Measurements from ENCODE around the gene WWOX.

The WWOX gene

DNA sequence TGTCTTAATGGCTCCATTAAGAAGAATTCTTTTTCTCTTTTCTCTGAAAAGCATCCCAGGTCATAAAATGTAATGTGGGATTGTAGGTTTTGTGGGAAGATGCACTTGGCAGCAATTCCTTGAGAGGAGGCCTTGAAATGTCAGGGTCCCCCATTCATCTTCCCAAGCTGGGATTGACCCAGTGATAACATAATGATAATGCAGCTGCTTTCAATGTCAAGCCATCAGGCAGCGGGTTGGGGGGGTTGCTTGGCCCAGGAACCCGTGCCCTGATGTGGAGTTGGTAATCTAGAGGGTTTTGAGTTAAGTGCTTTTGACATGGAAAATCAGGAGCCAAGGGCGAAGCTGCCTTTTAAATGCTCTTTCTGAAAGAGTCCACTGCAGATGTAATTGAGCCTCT lies 484.0 kb downstream of the WWOX start:
- TF ChIP-seq GLIS3 (CRISPR knock-in tag; IDR thresholded peaks at IDR 0.05) (no peak), ZFP3 (CRISPR knock-in tag; IDR thresholded peaks at IDR 0.05) (no peak), ARNTL (CRISPR knock-in tag; IDR thresholded peaks at IDR 0.05; ENCODE audit: borderline replicate concordance, low read depth) (no peak), RARB (CRISPR knock-in tag; IDR thresholded peaks at IDR 0.05) (no peak), OSR1 (CRISPR knock-in tag; IDR thresholded peaks at IDR 0.05) (no peak), ISL1 (CRISPR knock-in tag; IDR thresholded peaks at IDR 0.05) (no peak)
- TF ChIP-seq, protein P1, sequence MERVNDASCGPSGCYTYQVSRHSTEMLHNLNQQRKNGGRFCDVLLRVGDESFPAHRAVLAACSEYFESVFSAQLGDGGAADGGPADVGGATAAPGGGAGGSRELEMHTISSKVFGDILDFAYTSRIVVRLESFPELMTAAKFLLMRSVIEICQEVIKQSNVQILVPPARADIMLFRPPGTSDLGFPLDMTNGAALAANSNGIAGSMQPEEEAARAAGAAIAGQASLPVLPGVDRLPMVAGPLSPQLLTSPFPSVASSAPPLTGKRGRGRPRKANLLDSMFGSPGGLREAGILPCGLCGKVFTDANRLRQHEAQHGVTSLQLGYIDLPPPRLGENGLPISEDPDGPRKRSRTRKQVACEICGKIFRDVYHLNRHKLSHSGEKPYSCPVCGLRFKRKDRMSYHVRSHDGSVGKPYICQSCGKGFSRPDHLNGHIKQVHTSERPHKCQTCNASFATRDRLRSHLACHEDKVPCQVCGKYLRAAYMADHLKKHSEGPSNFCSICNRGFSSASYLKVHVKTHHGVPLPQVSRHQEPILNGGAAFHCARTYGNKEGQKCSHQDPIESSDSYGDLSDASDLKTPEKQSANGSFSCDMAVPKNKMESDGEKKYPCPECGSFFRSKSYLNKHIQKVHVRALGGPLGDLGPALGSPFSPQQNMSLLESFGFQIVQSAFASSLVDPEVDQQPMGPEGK (CRISPR knock-in tag; IDR thresholded peaks at IDR 0.05; ENCODE audit: borderline replicate concordance) = no peak
- ATAC-seq = no peak

DNA sequence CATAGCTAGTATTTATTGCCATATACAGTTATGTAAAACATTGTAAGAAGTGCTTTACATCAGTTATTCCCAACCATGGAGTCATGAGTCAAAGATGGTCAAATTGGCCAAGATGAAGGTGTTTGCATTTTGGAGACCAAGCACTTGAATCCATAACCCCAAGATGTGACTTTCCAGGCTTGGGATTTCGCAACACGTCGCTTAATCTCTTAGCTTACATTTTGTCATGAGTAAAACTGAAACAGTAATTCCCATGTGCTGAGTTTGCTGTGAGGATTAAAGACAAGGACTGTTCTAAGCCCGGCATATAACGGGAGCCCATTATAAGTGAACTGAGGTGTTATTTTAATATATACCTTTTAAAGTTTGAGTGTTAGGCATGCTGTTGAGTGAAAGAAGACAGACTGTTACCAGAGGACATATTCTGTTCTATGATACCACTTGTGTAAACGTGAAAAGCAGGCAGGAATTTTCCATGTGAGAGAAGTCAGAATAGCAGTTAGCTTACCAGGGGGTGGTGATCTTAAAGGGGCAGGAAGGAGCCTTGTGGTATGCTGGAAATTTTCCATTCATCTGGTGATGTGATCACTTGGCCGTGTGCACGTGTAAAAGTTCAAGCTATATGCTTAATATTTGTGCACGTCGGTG lies 484.9 kb downstream of the WWOX start:
- no peak for TF ChIP-seq ARNTL (CRISPR knock-in tag; IDR thresholded peaks at IDR 0.05; ENCODE audit: borderline replicate concordance, low read depth)
- no peak for TF ChIP-seq BACH2 (CRISPR knock-in tag; IDR thresholded peaks at IDR 0.05; ENCODE audit: borderline replicate concordance)
- TF ChIP-seq GLIS3 (CRISPR knock-in tag; IDR thresholded peaks at IDR 0.05) = no peak
- TF ChIP-seq, protein P2, sequence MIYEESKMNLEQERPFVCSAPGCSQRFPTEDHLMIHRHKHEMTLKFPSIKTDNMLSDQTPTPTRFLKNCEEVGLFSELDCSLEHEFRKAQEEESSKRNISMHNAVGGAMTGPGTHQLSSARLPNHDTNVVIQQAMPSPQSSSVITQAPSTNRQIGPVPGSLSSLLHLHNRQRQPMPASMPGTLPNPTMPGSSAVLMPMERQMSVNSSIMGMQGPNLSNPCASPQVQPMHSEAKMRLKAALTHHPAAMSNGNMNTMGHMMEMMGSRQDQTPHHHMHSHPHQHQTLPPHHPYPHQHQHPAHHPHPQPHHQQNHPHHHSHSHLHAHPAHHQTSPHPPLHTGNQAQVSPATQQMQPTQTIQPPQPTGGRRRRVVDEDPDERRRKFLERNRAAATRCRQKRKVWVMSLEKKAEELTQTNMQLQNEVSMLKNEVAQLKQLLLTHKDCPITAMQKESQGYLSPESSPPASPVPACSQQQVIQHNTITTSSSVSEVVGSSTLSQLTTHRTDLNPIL (CRISPR knock-in tag; IDR thresholded peaks at IDR 0.05; ENCODE audit: low read depth) = no peak
- TF ChIP-seq ZFP3 (CRISPR knock-in tag; IDR thresholded peaks at IDR 0.05) = no peak
- TF ChIP-seq, protein P1 (CRISPR knock-in tag; IDR thresholded peaks at IDR 0.05; ENCODE audit: borderline replicate concordance) = no peak
- TF ChIP-seq CSDC2 (CRISPR knock-in tag; IDR thresholded peaks at IDR 0.05) = no peak
- TF ChIP-seq, protein P3, sequence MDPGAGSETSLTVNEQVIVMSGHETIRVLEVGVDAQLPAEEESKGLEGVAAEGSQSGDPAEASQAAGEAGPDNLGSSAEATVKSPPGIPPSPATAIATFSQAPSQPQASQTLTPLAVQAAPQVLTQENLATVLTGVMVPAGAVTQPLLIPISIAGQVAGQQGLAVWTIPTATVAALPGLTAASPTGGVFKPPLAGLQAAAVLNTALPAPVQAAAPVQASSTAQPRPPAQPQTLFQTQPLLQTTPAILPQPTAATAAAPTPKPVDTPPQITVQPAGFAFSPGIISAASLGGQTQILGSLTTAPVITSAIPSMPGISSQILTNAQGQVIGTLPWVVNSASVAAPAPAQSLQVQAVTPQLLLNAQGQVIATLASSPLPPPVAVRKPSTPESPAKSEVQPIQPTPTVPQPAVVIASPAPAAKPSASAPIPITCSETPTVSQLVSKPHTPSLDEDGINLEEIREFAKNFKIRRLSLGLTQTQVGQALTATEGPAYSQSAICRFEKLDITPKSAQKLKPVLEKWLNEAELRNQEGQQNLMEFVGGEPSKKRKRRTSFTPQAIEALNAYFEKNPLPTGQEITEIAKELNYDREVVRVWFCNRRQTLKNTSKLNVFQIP (CRISPR knock-in tag; IDR thresholded peaks at IDR 0.05; ENCODE audit: borderline replicate concordance, low read depth) = no peak
- TF ChIP-seq TCF4 (CRISPR knock-in tag; IDR thresholded peaks at IDR 0.05; ENCODE audit: borderline replicate concordance) = no peak
- no peak for ATAC-seq

DNA sequence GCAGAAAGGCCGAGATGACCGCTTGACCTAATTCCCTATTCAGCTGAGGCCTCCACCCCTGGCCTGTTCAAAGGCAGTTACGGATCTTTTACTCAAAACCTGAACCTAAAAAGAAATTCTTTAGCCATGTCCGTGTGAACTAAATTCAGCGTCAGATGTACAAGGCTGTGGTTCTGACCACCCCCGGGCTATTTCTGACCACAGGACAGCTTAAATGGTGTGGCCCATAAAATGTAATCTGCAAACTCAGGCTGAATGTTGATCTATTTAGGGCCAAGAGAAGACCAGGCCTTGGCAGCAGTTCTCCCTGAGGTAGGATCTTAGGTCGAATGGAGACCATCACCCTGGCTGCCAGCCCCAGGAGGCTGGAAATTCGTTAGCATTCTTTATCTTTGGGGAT lies 485.5 kb downstream of the WWOX start:
- no peak for ATAC-seq
- TF ChIP-seq, protein P2 (CRISPR knock-in tag; IDR thresholded peaks at IDR 0.05; ENCODE audit: low read depth) = no peak
- TF ChIP-seq, protein P4, sequence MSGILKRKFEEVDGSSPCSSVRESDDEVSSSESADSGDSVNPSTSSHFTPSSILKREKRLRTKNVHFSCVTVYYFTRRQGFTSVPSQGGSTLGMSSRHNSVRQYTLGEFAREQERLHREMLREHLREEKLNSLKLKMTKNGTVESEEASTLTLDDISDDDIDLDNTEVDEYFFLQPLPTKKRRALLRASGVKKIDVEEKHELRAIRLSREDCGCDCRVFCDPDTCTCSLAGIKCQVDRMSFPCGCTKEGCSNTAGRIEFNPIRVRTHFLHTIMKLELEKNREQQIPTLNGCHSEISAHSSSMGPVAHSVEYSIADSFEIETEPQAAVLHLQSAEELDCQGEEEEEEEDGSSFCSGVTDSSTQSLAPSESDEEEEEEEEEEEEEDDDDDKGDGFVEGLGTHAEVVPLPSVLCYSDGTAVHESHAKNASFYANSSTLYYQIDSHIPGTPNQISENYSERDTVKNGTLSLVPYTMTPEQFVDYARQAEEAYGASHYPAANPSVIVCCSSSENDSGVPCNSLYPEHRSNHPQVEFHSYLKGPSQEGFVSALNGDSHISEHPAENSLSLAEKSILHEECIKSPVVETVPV (CRISPR knock-in tag; IDR thresholded peaks at IDR 0.05) = no peak
- no peak for TF ChIP-seq CSDC2 (CRISPR knock-in tag; IDR thresholded peaks at IDR 0.05)
- no peak for TF ChIP-seq ZFP30 (CRISPR knock-in tag; IDR thresholded peaks at IDR 0.05)
- TF ChIP-seq RARB (CRISPR knock-in tag; IDR thresholded peaks at IDR 0.05) = no peak

DNA sequence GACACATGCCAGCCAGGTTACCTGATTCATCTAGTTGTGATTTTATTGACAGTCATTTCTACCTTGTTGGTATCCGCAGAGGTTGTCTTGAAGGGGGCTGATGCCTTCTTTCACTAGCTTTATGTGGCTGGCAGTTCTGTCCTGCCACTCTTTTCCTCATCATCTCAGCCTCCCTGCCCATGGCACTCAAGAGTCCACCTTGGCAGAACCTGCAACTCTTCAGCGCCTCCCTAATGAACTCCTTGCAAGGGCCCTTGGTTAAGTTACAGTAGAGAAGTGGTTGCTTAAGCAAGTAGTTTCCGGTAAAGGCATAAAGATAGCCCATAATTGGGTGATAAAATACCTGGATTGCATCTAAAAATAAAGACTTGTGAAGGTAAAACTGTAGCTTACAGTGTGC lies 489.9 kb downstream of the WWOX start:
- no peak for ATAC-seq
- TF ChIP-seq PPARA (CRISPR knock-in tag; IDR thresholded peaks at IDR 0.05; ENCODE audit: borderline replicate concordance) (no peak), GLIS3 (CRISPR knock-in tag; IDR thresholded peaks at IDR 0.05) (no peak), TOX (CRISPR knock-in tag; IDR thresholded peaks at IDR 0.05; ENCODE audit: borderline replicate concordance) (no peak), OSR1 (CRISPR knock-in tag; IDR thresholded peaks at IDR 0.05) (no peak), ZFP3 (CRISPR knock-in tag; IDR thresholded peaks at IDR 0.05) (no peak), ZNF565 (CRISPR knock-in tag; conservative IDR thresholded peaks at IDR 0.05; ENCODE audit: low read depth) (no peak), SNAI2 (CRISPR knock-in tag; IDR thresholded peaks at IDR 0.05) (no peak), ISL1 (CRISPR knock-in tag; IDR thresholded peaks at IDR 0.05) (no peak)
- TF ChIP-seq, protein P2 (CRISPR knock-in tag; IDR thresholded peaks at IDR 0.05; ENCODE audit: low read depth) = no peak
- TF ChIP-seq, protein P4 (CRISPR knock-in tag; IDR thresholded peaks at IDR 0.05) = no peak
- TF ChIP-seq, protein P3 (CRISPR knock-in tag; IDR thresholded peaks at IDR 0.05; ENCODE audit: borderline replicate concordance, low read depth) = no peak

Data from SK-N-SH treated with all-trans-retinoic acid at 6 μM for 48 hours (cell line).